GM21528 (cell line): ENCODE data around the gene ENOX1.
"Not testable (repeated sequence)": the region's sequence is repeated elsewhere in the genome, so short reads cannot be mapped to it uniquely, and the experiment has no call there.

Experiments
- ATAC-seq: cut with Tn5 transposase; IDR thresholded peaks from one replicate; pipeline ENCODE4 v1.9.1; 2021; ENCODE audit warnings: mild to moderate bottlenecking, moderate library complexity; ENCODE audit not compliant: unreplicated experiment, low FRiP score

The ENOX1 gene

DNA sequence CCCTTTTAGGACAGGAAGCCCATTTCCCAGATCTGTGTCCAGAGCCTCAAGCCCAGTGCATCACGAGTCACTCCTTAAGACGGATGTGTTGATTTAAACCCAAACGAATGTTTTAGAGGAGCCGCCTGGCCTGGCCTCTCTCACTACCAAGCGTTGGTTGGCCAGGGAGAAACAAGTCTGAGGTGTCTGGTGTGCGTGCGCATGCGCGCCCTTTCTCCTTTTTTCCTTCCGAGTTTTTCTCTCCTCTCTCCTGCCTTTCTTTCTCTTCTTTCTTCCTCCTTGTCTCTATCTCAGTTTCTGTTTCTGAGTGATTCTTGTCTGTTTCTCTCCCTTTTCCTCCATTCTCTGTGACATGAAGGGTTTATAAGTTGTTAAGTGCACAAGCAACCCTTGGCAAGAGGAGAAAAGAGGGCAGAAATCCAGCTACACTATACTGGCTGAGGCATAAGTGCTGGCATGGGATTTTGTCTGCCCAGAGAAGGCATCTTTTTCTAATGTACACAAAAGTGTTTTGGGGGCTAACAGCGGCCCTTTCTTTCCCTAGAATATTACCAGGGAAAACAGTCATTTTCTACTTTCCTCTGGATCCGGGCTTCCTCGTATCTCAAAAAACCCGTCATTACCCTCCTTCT lies 592.9 kb downstream of the ENOX1 start:
- no peak for ATAC-seq

DNA sequence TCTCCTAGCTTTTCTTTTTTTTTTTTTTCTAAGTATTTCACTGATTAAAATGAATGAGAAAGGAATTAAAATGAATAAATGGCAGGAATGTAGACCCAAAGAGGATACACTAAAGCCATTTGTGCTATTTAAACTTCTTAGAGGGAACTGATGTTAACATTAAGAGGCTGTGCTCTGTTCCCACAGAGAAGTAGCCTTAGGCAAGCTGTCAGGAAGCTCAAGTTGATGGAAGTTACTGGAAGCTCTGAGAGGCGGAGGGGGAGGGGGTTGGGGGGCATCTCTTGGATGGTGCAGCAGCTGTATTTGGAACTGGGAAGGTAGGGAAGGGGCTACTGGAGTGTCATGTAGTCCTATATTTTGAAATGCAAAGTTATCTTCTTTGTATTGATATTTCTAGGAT lies 595.2 kb downstream of the ENOX1 start:
- ATAC-seq = no peak

DNA sequence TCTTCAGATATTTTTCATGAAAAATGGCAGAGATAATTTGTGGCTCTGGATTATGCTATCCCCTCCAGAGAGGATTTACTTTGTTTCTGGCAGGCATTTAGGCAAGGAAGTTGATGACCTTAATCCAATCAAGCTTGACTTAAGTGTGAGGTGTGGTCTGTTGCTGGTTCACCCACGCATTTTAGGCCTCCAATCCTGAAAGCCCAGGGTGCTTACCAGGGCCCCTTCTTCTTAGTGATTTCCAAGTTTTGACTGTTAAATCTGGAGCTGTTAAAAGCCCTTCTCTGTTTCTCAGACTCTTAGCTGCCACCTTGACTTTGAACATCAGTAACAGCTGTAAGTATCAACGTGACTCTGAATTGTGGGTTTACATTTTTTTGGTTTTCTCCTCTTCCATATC lies 601.5 kb downstream of the ENOX1 start:
- no peak for ATAC-seq

- ATAC-seq = no peak
Observed at GRCh38 chr13:43180837-43181236, 605.9 kb downstream of the ENOX1 start.

DNA sequence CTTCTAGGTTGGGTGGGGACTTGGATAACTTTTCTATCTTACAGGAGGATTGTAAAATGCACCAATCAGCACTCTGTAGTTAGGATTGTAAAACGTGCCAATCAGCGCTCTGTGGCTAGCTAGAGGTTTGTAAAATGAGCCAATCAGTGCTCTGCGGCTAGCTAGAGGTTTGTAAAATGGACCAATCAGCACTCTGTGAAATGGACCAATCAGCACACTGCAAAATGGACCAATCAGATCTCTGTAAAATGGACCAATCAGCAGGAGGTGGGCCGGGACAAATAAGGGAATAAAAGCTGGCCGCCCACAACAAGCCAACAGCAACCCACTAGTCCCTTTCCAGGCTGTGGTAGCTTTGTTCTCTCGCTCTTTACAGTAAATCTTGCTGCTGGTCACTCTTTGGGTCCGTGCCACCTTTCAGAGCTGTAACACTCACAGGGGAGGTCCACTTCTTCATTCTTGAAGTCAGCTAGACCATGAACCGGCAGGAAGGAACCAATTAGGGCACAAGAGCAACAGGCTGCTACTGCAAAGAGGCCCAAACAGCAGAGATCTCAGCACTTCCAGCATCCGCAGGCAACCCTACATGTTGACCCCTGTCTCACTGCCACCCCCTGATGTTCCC lies 606.6 kb downstream of the ENOX1 start:
- no peak for ATAC-seq

DNA sequence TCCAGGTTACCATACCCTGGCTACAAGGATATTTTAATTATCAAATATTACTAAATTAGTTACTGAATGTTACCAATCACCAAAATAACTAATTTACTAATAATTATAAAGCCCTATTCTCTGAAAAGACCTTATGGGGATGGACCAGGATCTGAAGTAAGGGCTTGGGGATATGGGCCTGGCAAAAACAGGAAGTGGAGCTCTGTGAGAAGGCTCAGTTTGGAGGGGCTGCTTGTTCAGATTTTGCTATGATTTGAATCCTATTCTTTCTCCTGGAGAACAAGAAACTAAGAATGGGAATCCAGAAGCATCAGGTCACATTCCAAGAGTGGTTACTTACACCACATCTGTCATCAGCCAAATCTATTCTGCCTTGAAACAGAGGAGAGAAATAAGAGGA lies 615.3 kb downstream of the ENOX1 start:
- no peak for ATAC-seq

DNA sequence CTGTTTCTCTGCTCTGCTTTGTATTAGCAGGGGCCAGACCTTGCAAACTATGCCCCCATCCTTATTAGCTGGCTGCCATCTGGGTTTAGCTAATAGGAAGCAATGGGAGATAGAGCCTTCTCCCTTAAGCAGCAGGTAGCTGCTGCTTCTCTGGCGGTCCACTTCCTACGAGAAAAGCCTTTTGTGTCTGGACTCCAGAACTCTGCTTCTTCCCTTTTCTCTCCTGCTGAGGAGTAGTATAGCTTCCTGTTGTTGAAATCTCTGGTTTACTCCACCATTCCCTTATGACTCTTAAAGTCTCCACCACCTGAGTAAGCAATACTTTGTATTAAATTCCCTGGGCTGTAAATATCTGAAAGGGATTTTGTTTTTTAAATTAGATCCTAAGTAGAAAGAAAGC lies 616.3 kb downstream of the ENOX1 start:
- ATAC-seq = no peak

- ATAC-seq = not testable (repeated sequence)
Observed at GRCh38 chr13:43168434-43168833, 618.3 kb downstream of the ENOX1 start.

- no peak for ATAC-seq
Observed at GRCh38 chr13:43167731-43168130, 619.0 kb downstream of the ENOX1 start.

- ATAC-seq = no peak
Observed at GRCh38 chr13:43166644-43167457, 619.9 kb downstream of the ENOX1 start.
